DOHH2 (cell line): ENCODE measurements around the gene KCTD13.

Experiments used
- EZH2phosphoT487 ChIP-seq: fragments of 200-600 bp; sonication (generic); IDR thresholded peaks from 2 replicates; pipeline ENCODE4 v1.6.1; 2017; ENCODE audit warnings: borderline replicate concordance, mild to moderate bottlenecking, antibody characterized with exemption, low read length, moderate library complexity, mixed read lengths
- TF ChIP-seq, protein P1 (sequence below): fragments of 200-600 bp; sonication (generic); IDR thresholded peaks from one replicate; pipeline ENCODE4 v1.5.1; 2014; ENCODE audit warnings: antibody characterized with exemption, mild to moderate bottlenecking, low read depth, low read length; ENCODE audit not compliant: poor library complexity, severe bottlenecking

DNA sequence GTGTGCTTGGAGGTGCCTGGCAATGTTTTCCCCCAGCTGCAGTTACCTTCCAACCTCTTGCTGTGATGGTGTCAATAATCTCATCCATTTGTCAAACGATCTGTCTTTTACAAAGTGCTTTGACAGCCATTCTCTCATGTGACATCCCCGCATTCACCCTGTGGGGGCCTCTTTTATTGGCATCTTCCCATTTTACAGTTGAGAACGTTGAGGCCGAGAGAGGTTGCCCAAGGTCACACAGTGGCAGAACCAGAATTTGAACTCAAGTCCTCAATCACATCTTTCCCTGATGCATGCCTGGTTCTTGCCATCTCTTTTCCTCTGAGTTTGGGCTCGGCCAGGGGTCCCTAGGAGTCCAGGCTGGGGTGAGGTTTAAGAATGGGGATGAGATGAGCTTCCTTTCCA lies 49.1 kb upstream of the KCTD13 start:
- no peak for TF ChIP-seq EZH2phosphoT487
- TF ChIP-seq, protein P1, sequence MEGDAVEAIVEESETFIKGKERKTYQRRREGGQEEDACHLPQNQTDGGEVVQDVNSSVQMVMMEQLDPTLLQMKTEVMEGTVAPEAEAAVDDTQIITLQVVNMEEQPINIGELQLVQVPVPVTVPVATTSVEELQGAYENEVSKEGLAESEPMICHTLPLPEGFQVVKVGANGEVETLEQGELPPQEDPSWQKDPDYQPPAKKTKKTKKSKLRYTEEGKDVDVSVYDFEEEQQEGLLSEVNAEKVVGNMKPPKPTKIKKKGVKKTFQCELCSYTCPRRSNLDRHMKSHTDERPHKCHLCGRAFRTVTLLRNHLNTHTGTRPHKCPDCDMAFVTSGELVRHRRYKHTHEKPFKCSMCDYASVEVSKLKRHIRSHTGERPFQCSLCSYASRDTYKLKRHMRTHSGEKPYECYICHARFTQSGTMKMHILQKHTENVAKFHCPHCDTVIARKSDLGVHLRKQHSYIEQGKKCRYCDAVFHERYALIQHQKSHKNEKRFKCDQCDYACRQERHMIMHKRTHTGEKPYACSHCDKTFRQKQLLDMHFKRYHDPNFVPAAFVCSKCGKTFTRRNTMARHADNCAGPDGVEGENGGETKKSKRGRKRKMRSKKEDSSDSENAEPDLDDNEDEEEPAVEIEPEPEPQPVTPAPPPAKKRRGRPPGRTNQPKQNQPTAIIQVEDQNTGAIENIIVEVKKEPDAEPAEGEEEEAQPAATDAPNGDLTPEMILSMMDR = no peak
